HG03064 (cell line): ENCODE measurements around the gene NEK2.
"Not testable (repeated sequence)": the region's sequence is repeated elsewhere in the genome, so short reads cannot be mapped to it uniquely, and the experiment has no call there.

Source experiments
- ATAC-seq: cut with Tn5 transposase; IDR thresholded peaks from one replicate; pipeline ENCODE4 v1.9.1; 2021; ENCODE audit warnings: low read depth; ENCODE audit not compliant: unreplicated experiment

NEK2 gene

DNA sequence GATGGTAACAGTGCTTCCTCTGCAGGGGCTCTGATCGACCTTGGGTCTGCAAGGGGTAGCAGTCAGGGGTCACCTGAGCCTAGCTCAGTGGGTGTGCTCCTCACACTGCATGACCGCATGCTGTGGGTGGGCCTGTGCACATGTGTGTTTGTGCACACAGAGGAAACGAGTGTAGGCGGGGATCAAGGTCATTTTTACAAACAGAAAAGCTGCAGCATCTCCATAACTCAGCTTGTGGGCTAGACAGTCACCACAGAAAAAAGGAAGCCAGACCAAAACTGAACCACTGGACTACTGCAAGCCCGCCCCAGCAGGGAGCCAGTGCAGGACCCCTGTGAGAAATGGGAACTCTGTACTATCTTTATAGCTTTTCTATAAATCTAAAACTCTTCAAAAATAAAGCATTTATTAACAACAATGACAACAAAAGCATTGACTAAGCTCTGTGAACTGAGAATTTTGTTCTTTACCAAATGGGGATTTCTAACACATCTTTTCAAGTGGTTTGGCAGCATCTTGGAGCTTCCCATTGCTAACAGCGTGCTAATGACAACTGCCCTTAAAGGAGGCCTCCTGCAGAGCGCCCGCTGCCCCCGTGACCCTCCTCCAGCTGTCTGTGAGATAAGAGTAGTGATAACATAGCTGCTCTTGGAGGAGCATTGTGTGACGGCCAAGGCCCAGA is 19.9 kb upstream of the NEK2 start:
- ATAC-seq = peak; percentile 30

DNA sequence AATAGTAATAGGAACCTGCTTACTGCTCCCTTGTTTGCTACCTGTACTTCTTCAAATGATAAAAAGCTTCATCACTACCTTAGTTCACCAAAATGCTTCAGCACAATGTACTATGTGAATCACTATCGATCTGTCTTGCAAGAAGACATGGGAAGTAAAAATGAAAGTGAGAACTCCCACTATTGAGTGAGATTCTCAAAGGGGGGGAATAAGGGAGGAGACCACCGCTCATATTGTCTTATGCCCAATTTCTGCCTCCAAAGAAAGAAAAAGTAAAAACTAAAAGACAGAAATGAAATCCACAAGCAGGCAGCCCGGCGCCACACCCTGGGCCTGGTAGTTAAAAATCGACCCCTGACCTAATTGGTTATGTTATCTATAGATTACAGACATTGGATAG is 18.5 kb upstream of the NEK2 start:
- ATAC-seq = not testable (repeated sequence)

GRCh38 chr1:211688421-211688820 is 13.0 kb upstream of the NEK2 start:
- no peak for ATAC-seq

GRCh38 chr1:211687462-211688215 is 12.2 kb upstream of the NEK2 start:
- ATAC-seq = no peak

GRCh38 chr1:211685823-211686222 is 10.4 kb upstream of the NEK2 start:
- no peak for ATAC-seq

DNA sequence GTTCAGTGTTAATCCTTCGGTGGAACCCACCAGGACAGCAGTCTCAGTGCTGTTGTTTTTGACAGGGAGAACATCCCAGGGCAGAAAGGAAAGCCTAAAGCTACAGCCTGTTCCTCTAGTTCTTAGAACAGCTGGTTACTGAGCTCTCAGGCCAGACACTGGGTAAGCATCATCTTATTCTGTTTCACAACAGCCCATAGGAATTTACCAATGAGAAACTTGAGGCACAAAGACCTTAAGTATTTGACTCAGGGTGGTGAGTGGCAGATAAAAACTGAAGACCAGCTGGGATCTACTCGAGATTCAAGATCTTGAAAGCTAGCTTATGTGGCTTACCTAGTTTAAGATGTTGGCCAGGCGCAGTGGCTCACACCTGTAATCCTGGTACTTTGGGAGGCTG is 9.4 kb upstream of the NEK2 start:
- ATAC-seq = no peak

DNA sequence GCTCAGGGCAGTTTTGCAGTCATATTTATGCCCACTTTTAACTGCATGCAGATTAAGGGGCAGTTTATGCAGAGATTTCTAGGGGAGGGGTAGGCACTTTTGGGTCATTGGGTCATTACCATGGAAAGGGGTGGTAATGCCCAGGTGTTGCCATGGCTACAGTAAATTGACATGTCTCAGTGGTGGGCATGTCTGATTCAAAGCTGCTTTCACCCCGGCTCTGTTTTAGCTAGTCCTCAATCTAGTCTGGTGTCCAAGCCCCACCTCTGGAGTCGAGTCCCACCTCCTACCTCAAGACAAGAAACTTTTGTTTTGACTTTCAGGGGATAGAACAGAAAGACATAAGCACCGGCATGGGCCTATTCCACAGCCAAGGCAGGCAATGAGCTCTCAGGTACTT is 8.9 kb upstream of the NEK2 start:
- ATAC-seq = no peak

- no peak for ATAC-seq
Observed at GRCh38 chr1:211683396-211684297, 8.2 kb upstream of the NEK2 start.

GRCh38 chr1:211682186-211682585 is 6.8 kb upstream of the NEK2 start:
- ATAC-seq = not testable (repeated sequence)

- ATAC-seq = peak; percentile 80
Observed at GRCh38 chr1:211680752-211681327, 5.4 kb upstream of the NEK2 start.

DNA sequence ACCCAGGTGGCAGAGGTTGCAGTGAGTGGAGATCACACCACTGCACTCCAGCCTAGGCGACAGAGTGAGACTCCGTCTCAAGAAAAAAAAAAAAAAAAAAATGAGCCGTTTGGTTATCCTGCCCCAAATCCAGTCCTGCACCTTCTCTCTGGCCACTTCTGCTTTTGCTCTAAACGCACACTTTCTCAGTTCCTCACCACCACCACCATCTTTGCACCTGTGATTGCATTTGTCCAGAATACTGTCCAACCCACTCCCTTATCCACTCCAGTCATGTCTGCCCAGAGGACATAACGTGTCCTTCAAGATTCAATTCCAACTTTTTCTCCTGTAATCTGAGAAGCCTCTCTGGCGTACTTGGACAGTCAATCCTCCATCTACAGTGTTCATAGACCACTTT is 2.2 kb upstream of the NEK2 start:
- no peak for ATAC-seq

DNA sequence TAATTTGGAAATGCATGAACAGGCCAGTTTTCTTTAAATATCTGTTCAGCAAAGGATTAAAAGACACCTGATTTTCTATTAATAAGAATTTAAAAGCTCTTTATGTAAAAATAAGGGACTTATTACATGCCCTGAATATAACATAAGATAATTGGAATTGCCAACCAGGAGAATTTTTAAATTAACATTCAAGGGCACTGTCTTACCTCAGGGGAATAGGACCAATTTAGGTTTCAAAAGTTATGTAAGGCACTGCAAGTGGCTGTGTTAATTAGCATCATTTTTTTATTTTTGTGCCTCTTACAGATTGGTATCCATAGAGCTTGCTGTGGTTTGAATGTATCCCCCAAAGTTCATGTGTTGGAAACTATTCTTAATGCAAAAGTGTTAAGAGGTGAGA is 1.3 kb upstream of the NEK2 start:
- no peak for ATAC-seq

DNA sequence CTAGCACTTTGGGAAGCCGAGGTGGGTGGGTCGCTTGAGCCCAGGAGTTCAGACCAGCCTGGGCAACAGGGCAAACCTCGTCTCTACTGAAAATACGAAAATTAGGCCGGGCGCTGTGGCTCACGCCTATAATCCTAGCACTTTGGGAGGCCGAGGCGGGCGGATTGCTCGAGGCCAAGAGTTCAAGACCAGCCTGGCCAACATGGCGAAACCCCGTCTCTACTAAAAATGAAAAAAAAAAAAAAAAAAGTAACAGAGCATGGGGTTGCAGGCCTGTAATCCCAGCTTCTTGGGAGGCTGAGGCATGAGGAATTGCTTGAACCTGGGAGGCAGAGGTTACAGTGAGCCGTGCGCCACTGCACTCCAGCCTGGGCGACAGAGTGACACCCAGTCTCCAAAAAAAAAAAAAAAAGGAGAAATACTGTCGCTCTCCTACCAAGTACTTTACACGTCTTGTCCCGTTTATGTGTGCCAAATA is 724 bp upstream of the NEK2 start:
- no peak for ATAC-seq

DNA sequence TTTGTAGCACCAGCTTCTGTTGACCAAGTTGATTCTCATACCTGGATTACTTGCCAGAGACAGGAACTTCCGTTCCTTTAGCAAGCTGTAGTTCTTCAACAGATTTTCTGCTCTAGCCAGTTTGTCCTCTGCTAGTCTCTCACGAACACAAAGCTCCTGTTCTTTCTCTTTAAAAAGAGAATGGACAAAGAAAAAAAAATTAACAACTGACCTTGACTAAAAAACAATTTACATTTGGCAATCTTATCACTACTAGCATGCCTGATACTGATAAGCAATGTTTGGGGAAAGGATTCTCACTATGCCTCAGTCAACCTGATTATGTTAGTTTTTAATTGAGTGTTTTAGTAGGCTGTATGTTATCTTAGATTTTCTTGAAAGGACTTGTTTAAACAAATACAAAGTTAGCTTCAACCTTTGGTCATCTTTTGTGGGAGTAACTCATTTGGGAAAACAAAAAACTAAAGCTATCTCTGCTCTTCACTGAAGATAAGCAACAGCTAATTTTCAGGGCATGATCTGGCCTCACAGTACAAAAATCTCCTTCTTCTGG is 8.3 kb downstream of the NEK2 start:
- no peak for ATAC-seq

GRCh38 chr1:211660718-211661222 is 14.7 kb downstream of the NEK2 start:
- no peak for ATAC-seq

- no peak for ATAC-seq
Observed at GRCh38 chr1:211656728-211657127, 18.7 kb downstream of the NEK2 start.

DNA sequence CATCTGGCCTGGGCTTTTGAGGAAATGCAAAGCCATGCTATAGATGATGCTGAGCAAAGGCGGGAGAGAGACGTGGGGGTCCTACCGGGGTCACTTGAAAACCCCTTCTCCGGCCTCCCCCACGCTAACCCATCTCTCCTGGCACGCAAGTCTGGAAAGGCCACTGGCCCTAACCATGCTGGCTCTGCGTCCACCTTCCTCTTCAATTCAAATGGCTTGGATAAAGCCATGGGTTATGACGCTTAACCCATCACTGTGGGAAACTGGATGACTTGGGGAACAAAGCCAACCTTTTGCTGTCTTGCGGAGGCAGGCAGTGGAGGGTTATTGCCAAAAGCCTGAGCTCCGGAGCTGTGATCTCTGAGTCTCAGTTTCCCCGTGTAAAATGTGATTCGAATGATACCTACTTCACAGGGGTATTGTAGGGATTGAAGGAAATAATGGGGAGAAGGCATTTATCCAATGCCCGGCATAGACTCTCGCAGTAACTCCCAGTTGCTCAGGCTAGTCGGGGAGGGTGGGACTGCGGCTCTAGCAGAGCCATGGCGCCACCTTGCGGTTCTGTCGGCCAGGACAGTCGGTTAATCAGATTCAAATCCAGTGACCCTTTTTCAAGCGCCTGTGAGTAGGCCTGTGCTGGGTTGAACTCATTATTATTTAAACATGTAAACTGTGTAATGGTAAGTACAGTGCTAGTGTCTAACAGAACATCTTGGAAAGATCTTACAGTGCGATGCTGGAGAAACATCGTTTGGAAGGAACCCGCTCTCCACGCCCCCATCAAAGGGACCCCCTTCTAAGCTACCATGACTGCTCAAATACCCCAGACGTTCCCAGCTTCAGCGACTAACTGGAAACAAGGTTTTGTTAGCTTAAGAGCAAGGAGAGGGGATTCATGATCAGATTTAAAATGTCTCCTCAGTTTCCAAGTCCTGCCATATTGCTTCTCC is 20.3 kb downstream of the NEK2 start:
- peak; percentile 81 for ATAC-seq

- no peak for ATAC-seq
Observed at GRCh38 chr1:211653959-211654496, 21.4 kb downstream of the NEK2 start.

DNA sequence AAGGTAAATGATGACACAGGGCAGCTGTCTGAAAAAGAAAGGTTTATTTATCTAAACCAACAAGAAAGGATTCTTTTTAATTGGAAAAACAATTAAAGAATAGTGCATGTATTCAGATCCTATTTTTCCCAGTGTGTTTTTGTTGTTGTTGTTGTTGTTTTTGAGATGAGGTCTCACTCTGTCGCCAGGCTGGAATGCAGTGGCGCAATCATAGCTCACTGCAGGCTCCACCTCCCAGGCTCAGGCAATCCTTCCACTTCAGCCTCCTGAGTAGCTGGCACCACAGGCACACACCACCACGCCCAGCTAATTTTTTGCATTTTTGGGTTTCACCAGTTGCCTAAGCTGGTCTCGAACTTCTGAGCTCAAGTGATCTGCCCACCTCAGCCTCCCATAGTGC is 22.1 kb downstream of the NEK2 start:
- no peak for ATAC-seq
